Keratinocyte (primary cell): Measurements from ENCODE around the gene LY6G5B. TPM values are rescaled to one million over a fixed set of nuclear protein-coding genes. Genes with fewer than 3 reads are reported as not detected.

Source experiments
- DNase-seq: peaks from one replicate; pipeline ENCODE4 v3.0.0-alpha.2; 2011; ENCODE audit warnings: low read depth, missing footprints, low spot score
- FAIRE-seq: peaks from 2 replicates; lab custom pipeline; 2011; peaks lifted over from hg19 to GRCh38; lab: Jason Lieb, UNC
- H2AFZ ChIP-seq: 2 replicates; pipeline ENCODE4 v1.6.0; 2012; ENCODE audit warnings: low read length, control low read depth, inconsistent platforms; ENCODE audit not compliant: control insufficient read depth
- H3K27ac ChIP-seq: 2 replicates; pipeline ENCODE4 v1.5.1; 2011; ENCODE audit warnings: low read length; ENCODE audit not compliant: control insufficient read depth, insufficient read depth
- H3K27me3 ChIP-seq: 3 replicates; pipeline ENCODE4 v1.6.0; 2011; ENCODE audit warnings: low read length; ENCODE audit not compliant: control insufficient read depth, insufficient read depth; ENCODE audit errors: extremely low read depth
- H3K36me3 ChIP-seq, 2 experiments: 2 replicates in 1 of 2; 3 replicates in 1 of 2; pipeline ENCODE4 v1.5.1; 2011; ENCODE audit warnings: low read length in 2 of 2, mild to moderate bottlenecking in 1 of 2; ENCODE audit not compliant: control insufficient read depth in 2 of 2, insufficient read depth in 2 of 2; ENCODE audit errors: extremely low read depth in 1 of 2
- H3K4me1 ChIP-seq: 3 replicates; pipeline ENCODE4 v1.5.1; 2011; ENCODE audit warnings: low read length; ENCODE audit not compliant: control insufficient read depth, insufficient read depth; ENCODE audit errors: extremely low read depth
- H3K4me2 ChIP-seq: 3 replicates; pipeline ENCODE4 v1.6.0; 2011; ENCODE audit warnings: low read depth, low read length; ENCODE audit not compliant: control insufficient read depth, insufficient read depth; ENCODE audit errors: extremely low read depth
- H3K4me3 ChIP-seq, 3 experiments: fragments of 200-600 bp in 1 of 3; sonication (generic) in 1 of 3; 2 replicates in 2 of 3; 3 replicates in 1 of 3; pipeline ENCODE4 v1.5.1; 2011 to 2016; ENCODE audit warnings: low read length in 3 of 3, mild to moderate bottlenecking in 3 of 3, control low read depth in 2 of 3, inconsistent platforms in 1 of 3, low read depth in 1 of 3, mixed read lengths in 1 of 3, mixed run types in 1 of 3, moderate library complexity in 1 of 3; ENCODE audit not compliant: control insufficient read depth in 2 of 3, insufficient read depth in 2 of 3; ENCODE audit errors: extremely low read depth in 1 of 3
- H3K79me2 ChIP-seq: 2 replicates; pipeline ENCODE4 v1.6.0; 2012; ENCODE audit warnings: low read length; ENCODE audit not compliant: control insufficient read depth, insufficient read depth
- H3K9ac ChIP-seq: 3 replicates; pipeline ENCODE4 v1.6.0; 2011; ENCODE audit warnings: low read length; ENCODE audit not compliant: control insufficient read depth, insufficient read depth; ENCODE audit errors: extremely low read depth
- H3K9me1 ChIP-seq: 3 replicates; pipeline ENCODE4 v1.6.0; 2011; ENCODE audit warnings: low read length; ENCODE audit not compliant: control insufficient read depth, insufficient read depth; ENCODE audit errors: extremely low read depth
- H3K9me3 ChIP-seq: 2 replicates; pipeline ENCODE4 v1.5.1; 2012; ENCODE audit warnings: low read depth, low read length; ENCODE audit not compliant: control insufficient read depth
- H4K20me1 ChIP-seq: 3 replicates; pipeline ENCODE4 v1.6.0; 2011; ENCODE audit warnings: low read length; ENCODE audit not compliant: control insufficient read depth, insufficient read depth; ENCODE audit errors: extremely low read depth
- CTCF ChIP-seq, 3 experiments: IDR thresholded peaks in 1 of 3; conservative IDR thresholded peaks in 1 of 3; optimal IDR thresholded peaks in 1 of 3; 2 replicates in 2 of 3; 3 replicates in 1 of 3; pipeline versions ENCODE3 to v1.5.1; 2011; ENCODE audit warnings: low read length in 3 of 3, mild to moderate bottlenecking in 3 of 3, moderate library complexity in 2 of 3, control low read depth in 1 of 3, inconsistent platforms in 1 of 3; ENCODE audit not compliant: insufficient read depth in 2 of 3; ENCODE audit errors: extremely low read depth in 1 of 3
- EZH2 ChIP-seq: IDR thresholded peaks from one replicate; pipeline ENCODE4 v1.6.1; 2012; ENCODE audit warnings: inconsistent platforms, mild to moderate bottlenecking, low read length, moderate library complexity
- dilution Hi-C: fragments of 300-500 bp; cut with MboI; formaldehyde crosslinking; loops from one replicate; pipeline ENCODE4 v1.7.0; 2020; ENCODE audit warnings: low sequenced_read_pairs; ENCODE audit not compliant: extremely low pct_ligation_motif_present
- polyA plus RNA-seq, 5 experiments: library from polyadenylated mRNA; depleted of rRNA in 3 of 5; stranded (reverse) in 3 of 5; stranded (forward) in 1 of 5; unstranded in 1 of 5; fragments of >200 nt; gene quantifications; 1 replicate in 1 of 5; 2 replicates in 3 of 5; 3 replicates in 1 of 5; pipeline versions ENCODE4 v1.2.1 to v1.2.3, GENCODE V29; 2011 to 2012; ENCODE audit warnings: missing spikeins in 2 of 5, low read depth in 1 of 5, low replicate concordance in 1 of 5

LY6G5B gene
- polyA plus RNA-seq, 1 donor (not counting 4 experiments of a cell fraction or from before 2014, with no cell fraction given), result 5.2 TPM

GRCh38 chr6:31658983-31659648 lies 10.7 kb upstream of the LY6G5B start:
- H3K4me1 ChIP-seq, result peaks cover 36% of the 10 kb centered on the region
- TF ChIP-seq EZH2, result no peak
- TF ChIP-seq CTCF (optimal IDR thresholded peaks at IDR 0.05 in 1 of 3, IDR thresholded peaks at IDR 0.05 in 1 of 3, conservative IDR thresholded peaks at IDR 0.05 in 1 of 3; ENCODE audit: extremely low read depth in 1 of 3, insufficient read depth in 2 of 3, low read length in 3 of 3), result no peak
- H3K4me2 ChIP-seq, result peak overlapping the region; percentile 96
- FAIRE-seq, result no peak
- no peaks in the 10 kb centered on the region for H3K9me1 ChIP-seq
- H3K9ac ChIP-seq, result peak overlapping the region; percentile 75
- no peak overlapping the region for H2AFZ ChIP-seq
- H3K79me2 ChIP-seq, result peaks cover 31% of the 10 kb centered on the region
- H3K4me3 ChIP-seq, result peak overlapping the region; percentile 46 to 97 (median 89)
- DNase-seq, result no peak
- no peaks in the 10 kb centered on the region for H3K27me3 ChIP-seq
- H3K36me3 ChIP-seq, result peaks cover 8 to 10% of the 10 kb centered on the region in 2 experiments
- H4K20me1 ChIP-seq, result no peaks in the 10 kb centered on the region
- H3K27ac ChIP-seq, result peak overlapping the region; percentile 77
- dilution Hi-C loops, result no loop called here
- no peaks in the 10 kb centered on the region for H3K9me3 ChIP-seq

- Histone ChIP-seq H3K27ac (peak overlapping the region; percentile 77), H3K4me2 (peak overlapping the region; percentile 96)
These were observed 10.0 kb upstream of the LY6G5B start for GRCh38 chr6:31659649-31660380.

More at GRCh38 chr6:31659649-31660380, 10.0 kb upstream of the LY6G5B start:
- FAIRE-seq (no peak), DNase-seq (no peak)
- peaks cover 8 to 10% of the 10 kb centered on the region in 2 experiments for H3K36me3 ChIP-seq
- no peaks in the 10 kb centered on the region for H3K9me3 ChIP-seq
- H3K27me3 ChIP-seq, result no peaks in the 10 kb centered on the region
- no peak for TF ChIP-seq EZH2
- no peak for TF ChIP-seq CTCF (optimal IDR thresholded peaks at IDR 0.05 in 1 of 3, IDR thresholded peaks at IDR 0.05 in 1 of 3, conservative IDR thresholded peaks at IDR 0.05 in 1 of 3; ENCODE audit: extremely low read depth in 1 of 3, insufficient read depth in 2 of 3, low read length in 3 of 3)
- no peaks in the 10 kb centered on the region for H4K20me1 ChIP-seq
- dilution Hi-C loops, result no loop called here
- peak overlapping the region; percentile 22 for H2AFZ ChIP-seq
- peak overlapping the region; percentile 46 to 97 (median 89) for H3K4me3 ChIP-seq
- peaks cover 31% of the 10 kb centered on the region for H3K79me2 ChIP-seq
- no peaks in the 10 kb centered on the region for H3K9me1 ChIP-seq
- peaks cover 42% of the 10 kb centered on the region for H3K4me1 ChIP-seq
- H3K9ac ChIP-seq, result peak overlapping the region; percentile 75
